GM12878 (cell line): ENCODE data around the gene PSMD13. TPM values are rescaled to one million over a fixed set of nuclear protein-coding genes. Genes with fewer than 3 reads are reported as not detected.

Experiments used
- ATAC-seq: fragments of 200-7000 bp; cut with Tn5 transposase; 3 replicates; pipeline ENCODE4 v1.9.1; 2020; ENCODE audit warnings: mild to moderate bottlenecking, moderate library complexity
- BruUV-seq: library from RNA; stranded (reverse); fragments of 400-500 nt; replicated peaks from 2 replicates; lab custom pipeline; 2021; lab: Mats Ljungman, UMichigan
- CTCF ChIA-PET: fragments of 300-600 bp; sonication (Branson Sonifier 250); formaldehyde crosslinking; extraction: SDS; loops from one replicate; lab custom pipeline; 2021; ENCODE audit warnings: inconsistent platforms; lab: Yijun Ruan, JAX
- POLR2A ChIA-PET: fragments of 350-600 bp; formaldehyde crosslinking; extraction: SDS; loops from one replicate; lab custom pipeline; 2021; ENCODE audit warnings: inconsistent platforms; lab: Charles Lee
- RAD21 ChIA-PET: fragments of 300-600 bp; sonication (Branson Sonifier 250); formaldehyde crosslinking; loops from one replicate; lab custom pipeline; 2023; ENCODE audit warnings: antibody characterized with exemption; ENCODE audit not compliant: unreplicated experiment; lab: Charles Lee
- SMC1A ChIA-PET: fragments of 300-600 bp; sonication (Branson Sonifier 250); formaldehyde crosslinking; loops from one replicate; lab custom pipeline; 2023; ENCODE audit not compliant: unreplicated experiment, uncharacterized antibody; lab: Charles Lee
- DNase-seq: peaks from one replicate; pipeline ENCODE4 v3.0.0-alpha.2; 2011; ENCODE audit warnings: low read depth, low spot score
- FAIRE-seq: peaks from 3 replicates; lab custom pipeline; 2011; peaks lifted over from hg19 to GRCh38; lab: Jason Lieb, UNC
- H2AFZ ChIP-seq: 2 replicates; pipeline ENCODE4 v1.6.0; 2011; ENCODE audit warnings: low read depth, low read length, control low read depth; ENCODE audit not compliant: control insufficient read depth
- H3K27ac ChIP-seq: 2 replicates; pipeline ENCODE4 v1.5.1; 2011; ENCODE audit warnings: control low read depth; ENCODE audit not compliant: control insufficient read depth, insufficient read depth
- H3K27me3 ChIP-seq, 2 experiments: replicated peaks in 1 of 2; 2 replicates each; pipeline versions ENCODE4 v1.6.0 to v1.6.1; 2011; ENCODE audit warnings: low read length in 1 of 2; ENCODE audit not compliant: control insufficient read depth in 2 of 2, insufficient read depth in 2 of 2
- H3K36me3 ChIP-seq, 2 experiments: 2 replicates each; pipeline ENCODE4 v1.5.1; 2011; ENCODE audit warnings: low read length in 1 of 2; ENCODE audit not compliant: control insufficient read depth in 2 of 2, insufficient read depth in 2 of 2
- H3K4me1 ChIP-seq: 2 replicates; pipeline ENCODE4 v1.6.1; 2011; ENCODE audit warnings: mild to moderate bottlenecking, low read length, moderate library complexity, mixed read lengths; ENCODE audit not compliant: control insufficient read depth, insufficient read depth
- H3K4me2 ChIP-seq: 2 replicates; pipeline ENCODE4 v1.6.0; 2011; ENCODE audit warnings: control low read depth; ENCODE audit not compliant: control insufficient read depth, insufficient read depth
- H3K4me3 ChIP-seq: fragments of 200-600 bp; sonication (generic); 2 replicates; pipeline ENCODE4 v1.5.1; 2016
- H3K79me2 ChIP-seq: 2 replicates; pipeline ENCODE4 v1.6.0; 2011; ENCODE audit warnings: low read length; ENCODE audit not compliant: control insufficient read depth, insufficient read depth
- H3K9ac ChIP-seq: 2 replicates; pipeline ENCODE4 v1.8.0; 2011; ENCODE audit warnings: low read length, control low read depth, mixed read lengths; ENCODE audit not compliant: control insufficient read depth, insufficient read depth
- H3K9me3 ChIP-seq: replicated peaks from 3 replicates; pipeline ENCODE4 v1.5.1; 2011; ENCODE audit warnings: mild to moderate bottlenecking, low read length; ENCODE audit not compliant: control insufficient read depth, insufficient read depth
- H4K20me1 ChIP-seq: 2 replicates; pipeline ENCODE4 v1.6.0; 2011; ENCODE audit not compliant: control insufficient read depth, insufficient read depth
- BACH1 ChIP-seq: fragments of 450-650 bp; IDR thresholded peaks from 2 replicates; pipeline ENCODE4 v1.6.1; 2017; ENCODE audit warnings: mild to moderate bottlenecking, borderline replicate concordance
- BHLHE40 ChIP-seq, 2 experiments: fragments of 450-650 bp in 1 of 2; IDR thresholded peaks; 2 replicates each; pipeline ENCODE4 v1.6.1; 2011 to 2017; ENCODE audit warnings: low read depth in 2 of 2, borderline replicate concordance in 1 of 2, improper control_type of control experiment in 1 of 2, low read length in 1 of 2, mild to moderate bottlenecking in 1 of 2
- FOXK2 ChIP-seq: fragments of 450-650 bp; IDR thresholded peaks from 2 replicates; pipeline ENCODE4 v1.6.1; 2017; ENCODE audit warnings: mild to moderate bottlenecking, moderate library complexity
- RB1 ChIP-seq: fragments of 450-650 bp; formaldehyde crosslinking; IDR thresholded peaks from 2 replicates; pipeline ENCODE4 v1.6.1; 2017; ENCODE audit warnings: mild to moderate bottlenecking, borderline replicate concordance
- RELA ChIP-seq: fragments of 450-650 bp; IDR thresholded peaks from 2 replicates; pipeline ENCODE4 v1.8.0; 2014; ENCODE audit warnings: borderline replicate concordance; ENCODE audit not compliant: partially characterized antibody
- SP1 ChIP-seq: IDR thresholded peaks from one replicate; pipeline ENCODE4 v1.6.1; 2011; ENCODE audit warnings: low read depth, low read length
- ZZZ3 ChIP-seq: IDR thresholded peaks from 2 replicates; pipeline ENCODE4 v1.6.1; 2011; ENCODE audit warnings: low read depth; ENCODE audit not compliant: control insufficient read depth, insufficient read length
- WGBS: methylation state at CpG from one replicate; pipeline ENCODE4 v1.1.6; 2016; ENCODE audit warnings: low lambda C conversion rate; ENCODE audit not compliant: insufficient replicate concordance, insufficient coverage; ENCODE audit errors: missing lambda C conversion rate; 5-methylcytosine and 5-hydroxymethylcytosine counted together
- in situ Hi-C: fragments of 300-500 bp; cut with MboI; formaldehyde crosslinking; loops from 9 replicates; pipeline ENCODE4 v1.14.3; 2018; ENCODE audit warnings: mixed read lengths
- intact Hi-C: fragments of 100-400 bp; cut with micrococcal nuclease; formaldehyde crosslinking; loops from one replicate; pipeline ENCODE4 v1.14.2; 2022; ENCODE audit not compliant: unreplicated experiment
- polyA plus RNA-seq, 11 experiments: library from polyadenylated mRNA; depleted of rRNA in 4 of 11; unstranded in 6 of 11; stranded (reverse) in 5 of 11; fragments of >200 nt; fragmentation: Nextera tagmentation in 4 of 11; fragmentation: Illumina TruSeq in 1 of 11; extraction: Ambion mirVana in 4 of 11; extraction: Trizol in 1 of 11; gene quantifications; 1 replicate in 1 of 11; 2 replicates in 10 of 11; pipeline versions ENCODE4 v1.2.1 to v1.2.3, GENCODE V29; 2011 to 2016; ENCODE audit warnings: inconsistent platforms in 2 of 11, missing spikeins in 2 of 11, low read depth in 1 of 11
- total RNA-seq, 4 experiments: library from RNA; depleted of rRNA in 3 of 4; stranded (reverse); fragments of >200 nt in 3 of 4; fragmentation: Illumina TruSeq in 1 of 4; extraction: Trizol in 1 of 4; gene quantifications; 2 replicates each; pipeline versions ENCODE4 v1.2.1 to v1.2.3, GENCODE V29; 2013 to 2021
- TF ChIP-seq, protein P1 (sequence below): IDR thresholded peaks from 2 replicates; pipeline ENCODE4 v1.6.1; 2012; ENCODE audit warnings: mild to moderate bottlenecking, low read depth, low read length

Gene PSMD13
- total and polyA plus RNA-seq, 10 of the 15 experiments (the other 5 are each of a cell fraction or from before 2014, with no cell fraction given): 141 to 303 (median 177) TPM

DNA sequence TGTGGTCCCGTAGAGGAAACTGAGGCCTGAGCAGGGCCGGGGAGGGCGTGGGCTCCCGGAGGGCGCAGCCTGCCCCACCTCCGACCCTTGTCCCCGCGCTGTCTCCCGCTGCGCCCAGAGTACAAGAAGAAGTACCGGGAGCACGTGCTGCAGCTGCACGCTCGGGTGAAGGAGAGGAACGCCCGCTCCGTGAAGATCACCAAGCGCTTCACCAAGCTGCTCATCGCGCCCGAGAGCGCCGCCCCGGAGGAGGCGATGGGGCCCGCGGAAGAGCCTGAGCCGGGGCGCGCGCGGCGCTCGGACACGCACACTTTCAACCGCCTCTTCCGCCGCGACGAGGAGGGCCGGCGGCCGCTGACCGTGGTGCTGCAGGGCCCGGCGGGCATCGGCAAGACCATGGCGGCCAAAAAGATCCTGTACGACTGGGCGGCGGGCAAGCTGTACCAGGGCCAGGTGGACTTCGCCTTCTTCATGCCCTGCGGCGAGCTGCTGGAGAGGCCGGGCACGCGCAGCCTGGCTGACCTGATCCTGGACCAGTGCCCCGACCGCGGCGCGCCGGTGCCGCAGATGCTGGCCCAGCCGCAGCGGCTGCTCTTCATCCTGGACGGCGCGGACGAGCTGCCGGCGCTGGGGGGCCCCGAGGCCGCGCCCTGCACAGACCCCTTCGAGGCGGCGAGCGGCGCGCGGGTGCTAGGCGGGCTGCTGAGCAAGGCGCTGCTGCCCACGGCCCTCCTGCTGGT lies 43.4 kb downstream of the PSMD13 start:
- Histone ChIP-seq H2AFZ (no peak overlapping the region), H4K20me1 (no peaks in the 10 kb centered on the region), H3K27ac (no peak overlapping the region), H3K36me3 (no peaks in the 10 kb centered on the region), H3K4me2 (no peak overlapping the region), H3K79me2 (no peaks in the 10 kb centered on the region), H3K4me3 (no peak overlapping the region), H3K27me3 (peaks cover 15 to 20% of the 10 kb centered on the region in 2 experiments), H3K4me1 (no peaks in the 10 kb centered on the region; the same call in 1 of the 2 replicates), H3K9me3 (no peaks in the 10 kb centered on the region; the same call in 2 of the 3 replicates), H3K9ac (no peak overlapping the region)
- ChIA-PET POLR2A (interaction anchor here (0.6 kb wide), 1 partner anchor 60 kb away, joined by 3 read pairs; no protein-coding TSS in a partner anchor), RAD21 (no interaction called here), CTCF (no interaction called here), SMC1A (no interaction called here)
- no TSS peak for BruUV-seq
- intact Hi-C loops: no loop called here
- WGBS: 44% methylated on average over 62 of the region's 85 CpGs
- no peak for TF ChIP-seq RB1
- TF ChIP-seq, protein P1, sequence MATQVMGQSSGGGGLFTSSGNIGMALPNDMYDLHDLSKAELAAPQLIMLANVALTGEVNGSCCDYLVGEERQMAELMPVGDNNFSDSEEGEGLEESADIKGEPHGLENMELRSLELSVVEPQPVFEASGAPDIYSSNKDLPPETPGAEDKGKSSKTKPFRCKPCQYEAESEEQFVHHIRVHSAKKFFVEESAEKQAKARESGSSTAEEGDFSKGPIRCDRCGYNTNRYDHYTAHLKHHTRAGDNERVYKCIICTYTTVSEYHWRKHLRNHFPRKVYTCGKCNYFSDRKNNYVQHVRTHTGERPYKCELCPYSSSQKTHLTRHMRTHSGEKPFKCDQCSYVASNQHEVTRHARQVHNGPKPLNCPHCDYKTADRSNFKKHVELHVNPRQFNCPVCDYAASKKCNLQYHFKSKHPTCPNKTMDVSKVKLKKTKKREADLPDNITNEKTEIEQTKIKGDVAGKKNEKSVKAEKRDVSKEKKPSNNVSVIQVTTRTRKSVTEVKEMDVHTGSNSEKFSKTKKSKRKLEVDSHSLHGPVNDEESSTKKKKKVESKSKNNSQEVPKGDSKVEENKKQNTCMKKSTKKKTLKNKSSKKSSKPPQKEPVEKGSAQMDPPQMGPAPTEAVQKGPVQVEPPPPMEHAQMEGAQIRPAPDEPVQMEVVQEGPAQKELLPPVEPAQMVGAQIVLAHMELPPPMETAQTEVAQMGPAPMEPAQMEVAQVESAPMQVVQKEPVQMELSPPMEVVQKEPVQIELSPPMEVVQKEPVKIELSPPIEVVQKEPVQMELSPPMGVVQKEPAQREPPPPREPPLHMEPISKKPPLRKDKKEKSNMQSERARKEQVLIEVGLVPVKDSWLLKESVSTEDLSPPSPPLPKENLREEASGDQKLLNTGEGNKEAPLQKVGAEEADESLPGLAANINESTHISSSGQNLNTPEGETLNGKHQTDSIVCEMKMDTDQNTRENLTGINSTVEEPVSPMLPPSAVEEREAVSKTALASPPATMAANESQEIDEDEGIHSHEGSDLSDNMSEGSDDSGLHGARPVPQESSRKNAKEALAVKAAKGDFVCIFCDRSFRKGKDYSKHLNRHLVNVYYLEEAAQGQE: peak; percentile 72; the same call in 1 of the 2 replicates
- no peak for TF ChIP-seq RELA
- TF ChIP-seq BACH1: no peak
- TF ChIP-seq SP1: no peak
- peak; percentile 43 to 83; a peak in 2 of 4 replicates for TF ChIP-seq BHLHE40 (IDR thresholded peaks at IDR 0.05; ENCODE audit: borderline replicate concordance in 1 of 2, low read depth in 2 of 2, low read length in 1 of 2)
- no peak for TF ChIP-seq ZZZ3
- TF ChIP-seq FOXK2: no peak
- in situ Hi-C loops: no loop called here
- FAIRE-seq (no peak), ATAC-seq (peak; percentile 70), DNase-seq (no peak)
